Hepatic stellate cell (primary cell): ENCODE measurements around the gene TAS2R3.

Experiments
- DNase-seq: peaks from one replicate; pipeline ENCODE4 v3.0.0; 2011; ENCODE audit warnings: low spot score

Gene TAS2R3

GRCh38 chr7:141785706-141786552 is 22.0 kb downstream of the TAS2R3 start:
- peak; percentile 37 for DNase-seq

- DNase-seq = no peak
Measured at GRCh38 chr7:141788296-141788695, 24.4 kb downstream of the TAS2R3 start.

GRCh38 chr7:141789917-141790316 is 26.0 kb downstream of the TAS2R3 start, which contains the start of gene TAS2R5:
TAS2R5 (plus strand) TSS chr7:141790217; CDS start chr7:141790362, 145 bp downstream.
- no peak for DNase-seq

GRCh38 chr7:141792526-141792925 is 28.6 kb downstream of the TAS2R3 start:
- no peak for DNase-seq
